ENCODE results near the gene ZNF474.
A peak's percentile ranks its signal among the peaks of the same experiment; 100 is the strongest.

ZNF474 gene

GRCh38 chr5:122183098-122183787 lies 53.9 kb downstream of the ZNF474 start:
- no peak for DNase-seq

DNA sequence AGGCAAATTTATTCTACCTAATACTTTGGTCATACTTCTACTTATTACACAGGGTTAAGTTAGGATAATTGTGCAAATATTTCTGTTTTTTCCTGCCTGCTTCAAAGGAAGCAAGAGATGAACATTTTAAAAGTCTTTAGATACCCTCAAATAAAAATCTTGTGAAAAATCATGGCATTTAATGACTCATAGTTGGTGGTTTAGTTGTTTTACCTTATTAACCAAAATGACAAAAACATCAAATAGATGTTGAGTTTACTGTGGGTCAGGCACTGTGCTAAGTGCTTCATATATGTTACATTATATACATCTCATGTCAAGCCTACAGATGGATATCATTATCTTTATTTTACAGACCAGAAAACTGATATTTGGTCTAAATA lies 54.4 kb downstream of the ZNF474 start:
- no peak for DNase-seq

GRCh38 chr5:122184676-122185255 lies 55.4 kb downstream of the ZNF474 start:
- DNase-seq: no peak

- DNase-seq: no peak
Observed at GRCh38 chr5:122187426-122187825, 58.1 kb downstream of the ZNF474 start.

DNA sequence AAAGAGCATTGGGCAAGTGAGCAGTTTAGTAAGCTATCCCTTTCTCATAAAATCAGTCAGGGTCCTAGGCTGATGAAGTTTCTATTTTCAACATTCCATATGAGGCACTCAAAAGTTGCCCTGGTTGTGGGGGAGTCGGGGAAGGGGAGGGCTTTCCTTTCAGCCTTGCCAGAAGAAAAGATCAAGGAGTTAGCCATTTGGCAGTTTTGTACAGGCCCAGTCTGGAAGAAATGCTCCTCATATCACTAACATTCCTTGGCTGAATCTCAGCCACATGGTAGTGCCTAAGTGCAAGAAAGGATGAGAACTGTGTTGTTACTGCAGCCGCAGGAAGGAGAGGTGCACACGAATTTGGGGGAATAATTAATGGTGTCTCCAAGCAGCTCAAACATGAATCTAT lies 60.8 kb downstream of the ZNF474 start:
- DNase-seq: no peak

GRCh38 chr5:122192497-122193496 lies 63.5 kb downstream of the ZNF474 start:
- peak; percentile 16 for DNase-seq

DNA sequence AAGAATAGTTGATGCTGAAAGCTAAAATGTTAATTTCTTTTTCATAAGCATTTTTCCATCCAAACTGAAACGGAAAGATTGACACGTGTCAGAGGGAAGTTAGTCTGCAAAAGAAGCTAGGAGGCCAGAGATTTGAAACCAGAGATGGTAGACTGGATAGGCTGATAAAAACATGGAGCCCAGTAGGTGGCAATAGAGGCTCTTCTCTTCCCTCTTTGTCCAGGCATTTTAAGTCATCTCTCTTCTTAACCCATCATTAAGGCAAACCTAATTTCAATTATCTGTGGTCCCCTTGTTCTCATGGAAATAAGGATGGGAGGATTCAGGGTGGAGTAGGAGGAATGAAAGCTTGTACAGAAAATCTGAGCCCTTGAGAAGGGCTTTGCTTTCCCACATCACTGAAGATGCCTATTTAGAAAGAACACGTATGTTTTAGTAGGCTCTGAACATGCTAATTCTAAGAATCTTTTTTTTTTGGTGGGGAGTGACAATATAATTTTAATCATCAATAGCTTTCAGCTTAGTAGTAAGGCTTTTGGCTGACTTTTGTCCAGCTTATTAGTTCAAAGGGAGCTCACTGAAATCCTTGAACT lies 66.6 kb downstream of the ZNF474 start:
- no peak for DNase-seq

GRCh38 chr5:122199146-122199545 lies 69.8 kb downstream of the ZNF474 start:
- no peak for DNase-seq

DNA sequence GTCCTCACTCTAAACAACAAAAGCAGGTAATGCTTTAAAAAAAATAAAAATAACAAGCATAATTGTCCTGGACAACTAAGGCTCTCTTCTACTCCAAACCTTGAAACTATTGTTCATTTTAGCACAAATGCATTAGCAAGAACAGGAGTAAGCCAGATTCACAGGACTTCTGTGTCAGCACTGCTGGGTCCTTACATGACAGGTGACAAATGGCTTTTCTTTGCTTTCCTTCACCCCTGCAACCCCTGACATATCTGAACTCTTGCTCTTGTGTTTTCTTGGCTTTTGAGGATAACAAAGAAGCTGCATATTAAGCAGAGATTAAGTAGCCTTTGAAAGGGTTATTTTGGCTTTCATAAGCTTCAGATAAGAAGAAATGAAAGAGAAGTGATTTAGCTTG lies 71.1 kb downstream of the ZNF474 start:
- no peak for DNase-seq

DNA sequence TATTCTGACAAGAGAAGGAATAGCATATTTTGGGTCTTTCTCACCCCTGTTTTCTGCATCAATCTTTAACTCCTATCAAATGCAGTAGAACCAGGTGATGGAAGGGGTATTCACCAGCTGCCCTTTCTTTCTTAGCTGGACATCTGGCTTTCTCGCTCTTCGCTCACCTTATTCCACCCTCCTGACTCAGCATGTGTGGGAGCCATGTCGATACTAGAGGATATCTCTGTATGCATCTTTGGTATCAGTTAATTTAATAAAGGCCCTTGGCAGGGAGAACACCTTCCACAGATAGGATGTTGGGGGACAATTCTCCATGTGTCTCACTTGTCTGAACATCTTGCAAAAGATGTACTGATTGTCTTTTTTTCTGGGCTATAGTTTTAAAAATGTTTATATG lies 71.5 kb downstream of the ZNF474 start:
- no peak for DNase-seq

DNA sequence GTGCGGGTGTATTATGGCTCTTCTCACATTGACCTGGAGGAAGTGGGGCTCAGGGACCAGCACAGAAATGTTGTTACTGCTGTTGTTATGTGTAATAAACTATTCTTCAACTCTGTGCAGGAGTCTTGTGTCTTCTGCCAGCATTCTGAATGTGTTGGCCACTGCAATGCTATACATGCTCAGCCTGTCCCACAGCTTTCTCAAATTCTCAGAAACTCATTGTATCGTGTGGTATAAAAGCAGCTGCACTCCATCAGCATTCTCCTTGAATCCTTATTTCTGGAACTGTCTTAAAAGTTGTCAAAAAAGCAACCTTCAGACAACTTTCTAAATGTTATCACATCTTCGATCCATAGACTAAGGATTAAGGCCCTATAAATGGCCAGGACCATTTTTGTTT lies 72.0 kb downstream of the ZNF474 start:
- no peak for DNase-seq

GRCh38 chr5:122202952-122203351 lies 73.6 kb downstream of the ZNF474 start:
- no peak for DNase-seq
